ENCODE data around the gene AIPL1. TPM values are rescaled to one million over a fixed set of nuclear protein-coding genes. Genes with fewer than 3 reads are reported as not detected.

The AIPL1 gene
- total and polyA plus RNA-seq, 10 donors = 0.10 to 0.34 (median 0.26) TPM; not detected in 4

DNA sequence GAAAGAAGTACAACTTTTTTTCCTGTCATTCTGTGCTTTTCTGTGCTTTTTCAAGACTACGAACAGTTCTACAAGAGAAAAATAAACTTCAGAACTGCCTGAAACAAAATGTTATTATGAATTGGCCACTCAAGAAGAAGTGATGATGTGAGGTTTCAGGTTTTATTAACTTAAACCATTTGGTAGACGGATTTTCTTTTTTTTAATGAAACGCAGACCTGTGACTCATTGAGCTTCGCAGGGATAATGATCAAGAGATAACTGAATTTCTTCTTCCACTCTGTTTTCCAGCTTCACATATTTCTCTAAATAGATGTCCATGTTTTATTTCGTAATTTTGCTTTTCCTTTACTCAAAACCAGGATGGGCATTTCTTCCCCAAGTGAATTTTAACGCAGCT, 32.7 kb downstream of the AIPL1 start:
- Histone ChIP-seq H3K4me3 (no peak overlapping the region), H3K36me3 (no peaks in the 10 kb centered on the region), H3K9me3 (peaks cover 0 to 17% (median 10%) of the 10 kb centered on the region in 8 donors), H3K4me1 (no peaks in the 10 kb centered on the region), H3K27me3 (replicated peaks in 1 of 7) (peaks cover 0 to 36% (median 0%) of the 10 kb centered on the region in 7 donors), H3K27ac (no peak overlapping the region)
- no peak for DNase-seq
- WGBS, 5 donors = 78 to 89% (median 87%) methylated on average over 6 of the region's 6 CpGs
- TF ChIP-seq POLR2AphosphoS5 (IDR thresholded peaks at IDR 0.05) (no peak), POLR2A (IDR thresholded peaks at IDR 0.05) (no peak)
- TF ChIP-seq, protein P1, sequence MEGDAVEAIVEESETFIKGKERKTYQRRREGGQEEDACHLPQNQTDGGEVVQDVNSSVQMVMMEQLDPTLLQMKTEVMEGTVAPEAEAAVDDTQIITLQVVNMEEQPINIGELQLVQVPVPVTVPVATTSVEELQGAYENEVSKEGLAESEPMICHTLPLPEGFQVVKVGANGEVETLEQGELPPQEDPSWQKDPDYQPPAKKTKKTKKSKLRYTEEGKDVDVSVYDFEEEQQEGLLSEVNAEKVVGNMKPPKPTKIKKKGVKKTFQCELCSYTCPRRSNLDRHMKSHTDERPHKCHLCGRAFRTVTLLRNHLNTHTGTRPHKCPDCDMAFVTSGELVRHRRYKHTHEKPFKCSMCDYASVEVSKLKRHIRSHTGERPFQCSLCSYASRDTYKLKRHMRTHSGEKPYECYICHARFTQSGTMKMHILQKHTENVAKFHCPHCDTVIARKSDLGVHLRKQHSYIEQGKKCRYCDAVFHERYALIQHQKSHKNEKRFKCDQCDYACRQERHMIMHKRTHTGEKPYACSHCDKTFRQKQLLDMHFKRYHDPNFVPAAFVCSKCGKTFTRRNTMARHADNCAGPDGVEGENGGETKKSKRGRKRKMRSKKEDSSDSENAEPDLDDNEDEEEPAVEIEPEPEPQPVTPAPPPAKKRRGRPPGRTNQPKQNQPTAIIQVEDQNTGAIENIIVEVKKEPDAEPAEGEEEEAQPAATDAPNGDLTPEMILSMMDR (IDR thresholded peaks at IDR 0.05 in 8 of 11, conservative IDR thresholded peaks at IDR 0.05 in 3 of 11) = no peak
- intact Hi-C loops (cut with DNase I; ENCODE audit: low total_unique reads) = no loop called here

DNA sequence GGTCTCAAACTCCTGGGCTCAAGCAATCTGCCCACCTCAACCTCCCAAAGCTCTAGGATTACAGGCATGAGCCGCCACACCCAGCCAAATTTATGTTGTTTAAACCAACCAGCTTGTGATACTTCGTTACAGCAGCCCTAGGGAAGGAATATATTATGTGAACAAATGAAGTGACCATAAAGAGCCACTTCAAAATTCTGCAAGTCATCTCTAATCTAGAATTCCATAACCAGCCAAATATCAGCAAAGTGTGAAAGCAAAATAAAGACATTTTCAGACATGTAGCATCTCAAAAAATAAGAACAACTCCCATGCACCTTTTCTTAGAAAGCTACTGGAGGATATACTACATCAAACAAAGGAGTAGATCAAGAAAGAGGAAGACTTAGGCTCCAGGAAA, 36.0 kb downstream of the AIPL1 start:
- Histone ChIP-seq H3K4me1 (no peaks in the 10 kb centered on the region), H3K4me3 (no peak overlapping the region), H3K36me3 (no peaks in the 10 kb centered on the region), H3K9me3 (peaks cover 0 to 17% (median 10%) of the 10 kb centered on the region in 8 donors), H3K27me3 (replicated peaks in 1 of 7) (peaks cover 0 to 40% (median 5%) of the 10 kb centered on the region in 7 donors), H3K27ac (no peak overlapping the region)
- intact Hi-C loops (cut with DNase I; ENCODE audit: low total_unique reads) = no loop called here
- 33 to 82% (median 72%) methylated on average over 2 of the region's 2 CpGs for WGBS, 5 donors
- DNase-seq = no peak
- TF ChIP-seq, protein P1 (IDR thresholded peaks at IDR 0.05 in 8 of 11, conservative IDR thresholded peaks at IDR 0.05 in 3 of 11) = no peak

DNA sequence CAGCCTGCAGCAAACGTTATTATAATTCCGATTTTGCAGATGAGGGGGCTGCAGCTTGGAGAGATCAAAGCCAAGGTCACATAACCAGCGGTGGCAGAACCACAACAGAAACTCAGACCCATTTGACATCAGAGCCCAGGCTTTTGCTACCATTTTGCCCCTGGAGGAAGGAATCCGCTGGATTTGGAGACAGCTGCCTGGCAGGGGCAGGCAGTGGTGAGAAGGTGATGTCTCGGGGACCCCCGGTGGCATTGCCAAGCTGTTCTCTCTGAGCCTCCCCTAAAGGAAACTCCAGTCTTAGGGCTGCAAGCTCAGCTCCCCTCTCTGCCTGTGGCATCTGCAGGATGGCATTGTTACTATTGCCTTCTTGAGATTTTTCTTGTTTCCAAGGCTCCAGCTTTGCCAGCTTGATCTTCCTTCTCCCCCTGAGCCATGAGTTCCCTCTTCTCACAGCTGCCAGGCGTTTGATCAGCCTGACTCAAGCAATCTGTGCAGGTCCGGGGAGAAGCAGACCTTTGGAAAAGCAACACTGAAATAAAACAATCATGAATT, 40.8 kb downstream of the AIPL1 start:
- intact Hi-C loops (cut with DNase I; ENCODE audit: low total_unique reads) = no loop called here
- Histone ChIP-seq H3K4me1 (no peaks in the 10 kb centered on the region), H3K9me3 (peaks cover 0 to 10% (median 5%) of the 10 kb centered on the region in 8 donors), H3K36me3 (no peaks in the 10 kb centered on the region), H3K27ac (no peak overlapping the region), H3K4me3 (no peak overlapping the region), H3K27me3 (replicated peaks in 1 of 7) (peaks cover 0 to 48% (median 12%) of the 10 kb centered on the region in 7 donors)
- DNase-seq = no peak
- WGBS, 5 donors = 28 to 47% (median 44%) methylated on average over 8 of the region's 8 CpGs
- TF ChIP-seq, protein P1 (IDR thresholded peaks at IDR 0.05 in 8 of 11, conservative IDR thresholded peaks at IDR 0.05 in 3 of 11) = no peak
- TF ChIP-seq POLR2A (IDR thresholded peaks at IDR 0.05) (no peak), POLR2AphosphoS5 (IDR thresholded peaks at IDR 0.05) (no peak)

DNA sequence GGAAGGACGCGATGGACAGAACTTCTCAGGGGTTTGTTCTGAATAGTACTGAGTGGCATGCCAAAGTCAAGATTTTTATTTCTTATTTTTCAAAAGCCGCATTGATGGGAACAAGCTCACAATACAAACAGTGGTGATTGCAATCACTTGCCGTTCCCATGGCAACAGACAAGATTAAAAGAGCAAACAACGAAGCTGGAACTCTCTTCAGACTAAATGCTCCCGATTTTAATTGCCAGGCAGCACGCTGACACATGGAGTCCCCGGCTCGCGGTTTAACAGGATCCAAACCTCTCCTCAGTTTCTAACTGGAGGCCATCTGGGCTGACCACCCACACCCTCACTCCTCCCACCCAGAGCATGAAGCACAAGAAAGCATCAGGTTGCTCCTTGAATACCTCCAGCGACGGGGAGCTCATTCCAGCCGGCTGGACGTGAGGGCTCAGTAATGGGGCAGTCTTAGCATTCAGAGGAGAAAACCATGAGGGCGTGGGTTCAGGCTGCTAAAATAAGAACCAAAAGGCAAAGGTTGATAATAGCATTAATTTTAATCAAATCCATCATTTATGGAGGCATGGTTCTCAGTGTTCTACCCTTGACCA, 41.5 kb downstream of the AIPL1 start:
- Histone ChIP-seq H3K27me3 (replicated peaks in 1 of 7) (peaks cover 0 to 52% (median 12%) of the 10 kb centered on the region in 7 donors), H3K36me3 (no peaks in the 10 kb centered on the region), H3K27ac (no peak overlapping the region), H3K4me1 (no peaks in the 10 kb centered on the region), H3K4me3 (no peak overlapping the region), H3K9me3 (peaks cover 0 to 3% (median 0%) of the 10 kb centered on the region in 8 donors)
- WGBS, 5 donors = 70 to 76% (median 74%) methylated on average over 15 of the region's 15 CpGs
- intact Hi-C loops (cut with DNase I; ENCODE audit: low total_unique reads) = no loop called here
- TF ChIP-seq POLR2AphosphoS5 (IDR thresholded peaks at IDR 0.05) = no peak
- DNase-seq = no peak
